ENCODE results near the gene MRPL42.
A peak's percentile ranks its signal among the peaks of the same experiment; 100 is the strongest.
"Not testable (repeated sequence)": the region's sequence is repeated elsewhere in the genome, so short reads cannot be mapped to it uniquely, and the experiment has no call there.

The MRPL42 gene

DNA sequence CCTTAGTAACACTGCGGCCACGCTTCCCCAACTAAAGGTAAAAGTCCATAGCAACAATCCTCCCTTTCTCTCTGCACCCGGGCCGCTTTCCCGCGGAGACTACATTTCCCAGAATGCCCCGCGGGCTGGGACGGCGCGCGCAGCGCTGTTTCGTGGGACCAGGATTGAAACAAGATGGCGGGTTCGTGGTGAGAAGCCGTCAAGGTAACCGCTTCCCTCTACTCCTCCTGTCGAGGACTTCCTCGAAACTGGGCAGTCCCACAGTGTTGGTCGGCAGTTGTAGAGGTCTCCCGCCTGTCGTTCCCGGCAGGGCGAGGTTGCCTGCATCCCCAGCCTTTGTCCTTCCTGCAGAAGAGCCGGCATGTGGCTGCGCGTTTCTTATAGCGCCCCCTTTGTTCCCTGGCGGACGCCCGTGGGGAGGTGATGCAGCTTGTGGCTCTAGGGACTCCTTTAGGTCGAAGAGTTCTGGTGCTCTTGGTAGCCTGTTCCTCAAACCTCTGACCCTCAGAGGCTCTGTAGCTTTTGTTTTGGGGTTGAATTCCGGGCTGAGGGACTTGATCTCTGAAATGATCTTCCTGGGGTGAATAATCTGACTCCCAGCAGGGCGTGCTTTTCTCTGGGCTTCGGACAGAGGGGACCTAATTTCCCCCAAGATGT, at the start of gene MRPL42:
Gene MRPL42, plus strand, starts transcription at position 164 of the 657 bp plus-strand sequence. CDS start 1,772 bp downstream, outside the sequence.
- DNase-seq (ENCODE audit: low spot score): peak; percentile 85

GRCh38 chr12:93417967-93418480, 49.3 kb upstream of the MRPL42 start:
- DNase-seq (ENCODE audit: low spot score): no peak

DNA sequence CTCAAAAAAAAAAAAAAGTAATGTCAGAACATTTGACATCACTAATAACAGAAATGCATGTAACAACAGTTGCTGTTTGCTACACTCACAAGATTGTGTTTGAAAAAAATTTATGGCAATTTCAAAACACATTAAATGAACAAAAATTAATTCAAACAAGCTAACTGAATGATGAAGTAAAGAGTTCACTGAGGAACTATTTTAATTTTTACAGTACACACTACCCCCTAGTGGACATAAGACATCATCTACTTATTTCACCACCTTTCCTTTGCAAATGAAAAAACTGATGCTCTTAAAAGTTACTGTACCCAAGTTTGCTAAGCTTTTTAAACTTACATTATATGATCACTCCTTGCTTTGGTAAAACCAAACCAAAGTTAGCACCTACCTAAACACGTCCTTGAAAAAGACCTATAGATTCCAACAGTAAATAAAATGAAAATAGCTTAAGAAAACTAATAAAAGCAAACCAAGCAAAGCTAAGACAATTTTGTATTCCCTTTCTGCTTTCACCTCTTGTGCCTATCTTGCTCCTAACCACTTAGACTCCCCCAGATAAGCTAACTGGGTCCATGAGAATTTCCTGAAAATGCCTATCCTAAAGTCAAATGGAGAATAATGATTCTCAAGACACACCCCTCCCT, 47.8 kb upstream of the MRPL42 start:
- DNase-seq (ENCODE audit: low spot score): no peak

- DNase-seq (ENCODE audit: low spot score): no peak
These were observed 45.3 kb upstream of the MRPL42 start for GRCh38 chr12:93422050-93422449.

GRCh38 chr12:93425736-93426411, 41.4 kb upstream of the MRPL42 start:
- DNase-seq (ENCODE audit: low spot score): no peak

DNA sequence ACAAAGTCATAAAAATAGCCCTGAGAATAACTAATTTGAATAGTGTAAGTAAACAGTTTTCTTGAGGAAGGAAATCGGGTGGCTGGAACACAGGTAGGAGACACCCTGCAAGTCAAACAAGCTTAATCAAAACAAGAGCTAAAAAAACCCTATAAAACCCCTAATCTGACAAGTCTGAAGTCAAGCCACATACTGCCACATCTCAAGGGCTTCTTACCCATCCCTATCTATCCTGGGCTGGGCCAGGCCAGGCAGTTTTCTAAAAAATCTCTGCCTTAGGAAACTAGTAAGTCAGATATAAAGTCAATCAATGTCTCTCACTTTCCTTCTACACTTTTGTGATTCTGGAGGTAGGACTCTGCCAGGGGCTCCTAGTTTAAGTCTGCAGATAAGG, 40.9 kb upstream of the MRPL42 start:
- no peak for DNase-seq (ENCODE audit: low spot score)

GRCh38 chr12:93427779-93428564, 39.3 kb upstream of the MRPL42 start:
- no peak for DNase-seq (ENCODE audit: low spot score)

DNA sequence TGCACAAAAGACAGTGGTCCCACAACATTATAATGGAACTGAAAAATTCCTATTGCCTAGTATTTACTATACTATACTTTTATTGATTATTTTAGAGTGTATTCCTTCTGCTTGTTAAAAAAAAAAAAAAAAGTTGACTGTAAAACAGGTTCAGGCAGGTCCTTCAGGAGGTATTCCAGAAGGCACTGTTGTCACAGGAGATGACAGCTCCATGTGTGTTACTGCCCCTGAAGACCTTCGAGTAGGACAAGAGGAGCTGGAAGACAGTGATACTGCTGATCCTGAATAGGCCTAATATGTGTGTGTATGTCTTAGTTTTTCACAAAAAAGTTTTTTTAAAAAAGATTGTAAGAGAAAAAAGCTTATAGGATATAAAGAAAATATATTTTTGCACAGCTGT, 37.9 kb upstream of the MRPL42 start:
- DNase-seq (ENCODE audit: low spot score): no peak

GRCh38 chr12:93429852-93430251, 37.5 kb upstream of the MRPL42 start:
- no peak for DNase-seq (ENCODE audit: low spot score)

GRCh38 chr12:93430280-93430679, 37.0 kb upstream of the MRPL42 start:
- DNase-seq (ENCODE audit: low spot score): no peak

DNA sequence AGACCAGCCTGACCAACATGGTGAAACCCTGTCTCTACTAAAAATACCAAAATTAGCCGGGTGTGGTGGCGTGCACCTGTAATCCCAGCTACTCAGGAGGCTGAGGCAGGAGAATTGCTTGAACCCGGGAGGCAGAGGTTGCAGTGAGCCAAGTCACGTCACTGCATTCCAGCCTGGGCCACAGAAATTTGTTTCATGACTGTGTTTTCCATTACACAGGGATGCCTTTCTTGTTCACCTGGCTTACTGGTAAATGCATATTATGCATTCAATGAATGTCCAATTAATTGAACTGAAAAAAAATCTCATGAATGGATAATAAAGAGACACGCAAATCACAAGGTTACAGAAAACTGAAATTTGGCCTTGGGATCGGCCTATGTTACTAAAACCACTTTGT, 35.3 kb upstream of the MRPL42 start:
- DNase-seq (ENCODE audit: low spot score): not testable (repeated sequence)

- no peak for DNase-seq (ENCODE audit: low spot score)
These were observed 33.0 kb upstream of the MRPL42 start for GRCh38 chr12:93434256-93434865.

DNA sequence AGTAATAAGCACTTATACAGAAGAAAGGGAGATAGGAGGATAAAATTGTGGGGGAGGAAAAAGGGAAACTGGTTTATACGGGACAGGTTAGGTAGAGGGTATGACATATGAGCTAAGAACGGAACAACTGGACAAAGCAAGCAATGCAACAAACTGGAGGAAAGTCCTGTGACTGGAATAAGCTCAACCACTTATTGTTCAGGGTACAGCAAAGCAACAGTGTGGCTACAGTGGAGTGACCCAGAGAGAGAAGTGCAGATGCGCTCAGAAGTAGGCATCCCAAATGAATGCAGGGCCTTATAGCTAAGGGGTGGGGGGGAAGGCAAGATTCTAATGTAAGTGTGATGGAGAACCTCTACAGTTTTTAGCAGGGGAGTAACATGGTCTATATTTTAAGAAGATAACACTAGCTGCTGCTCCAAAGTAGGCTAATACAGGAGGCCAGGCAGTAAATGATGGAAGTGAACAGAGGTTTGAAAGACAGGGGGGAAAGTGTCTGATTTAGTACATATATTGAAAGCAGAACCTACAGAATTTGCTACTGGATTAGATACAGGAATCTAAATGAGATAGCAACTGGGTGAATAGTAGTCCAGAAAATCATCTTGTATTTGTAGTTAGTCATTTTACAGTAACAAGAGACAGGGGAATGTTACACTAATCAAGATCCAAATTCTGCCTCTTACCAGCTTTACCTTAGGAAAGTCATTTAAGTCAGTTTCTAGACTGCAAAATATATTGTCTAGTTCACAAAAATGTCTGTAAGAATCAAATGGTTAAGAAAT, 28.9 kb upstream of the MRPL42 start:
- no peak for DNase-seq (ENCODE audit: low spot score)

DNA sequence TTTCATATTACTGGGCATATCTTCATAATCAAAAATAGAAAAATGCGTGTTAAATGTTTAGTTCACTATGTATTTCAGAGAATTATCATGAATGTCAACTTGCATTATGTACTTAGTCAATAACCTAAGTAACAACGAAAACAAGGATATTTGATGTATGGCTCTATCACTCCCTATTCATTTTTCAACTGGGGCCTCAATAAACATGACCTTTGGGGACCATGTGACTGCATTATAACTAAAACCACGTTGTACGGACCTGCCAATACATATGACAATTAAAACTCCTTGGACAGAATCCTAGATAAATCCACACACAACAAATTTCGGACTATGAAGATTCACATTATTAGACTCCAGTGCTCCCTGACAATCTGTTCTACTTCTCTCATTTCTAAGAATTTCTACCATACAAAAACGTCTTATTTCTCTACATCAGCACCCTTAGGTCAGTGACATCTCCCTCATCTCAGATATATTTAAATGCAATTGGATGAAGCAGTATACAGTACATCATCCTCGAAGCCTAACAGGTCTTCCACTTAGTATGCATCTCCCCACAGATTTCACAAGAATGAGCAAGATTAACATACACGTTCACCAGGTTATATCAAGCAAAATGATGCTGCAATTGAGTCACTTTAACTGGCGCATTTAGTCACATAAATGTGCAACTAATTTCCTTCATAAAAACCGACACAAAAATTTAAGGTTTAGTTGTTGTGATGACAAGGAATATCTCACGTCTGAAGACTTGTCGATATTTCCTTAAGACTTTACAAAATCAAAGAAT, 27.1 kb upstream of the MRPL42 start:
- DNase-seq (ENCODE audit: low spot score): no peak

DNA sequence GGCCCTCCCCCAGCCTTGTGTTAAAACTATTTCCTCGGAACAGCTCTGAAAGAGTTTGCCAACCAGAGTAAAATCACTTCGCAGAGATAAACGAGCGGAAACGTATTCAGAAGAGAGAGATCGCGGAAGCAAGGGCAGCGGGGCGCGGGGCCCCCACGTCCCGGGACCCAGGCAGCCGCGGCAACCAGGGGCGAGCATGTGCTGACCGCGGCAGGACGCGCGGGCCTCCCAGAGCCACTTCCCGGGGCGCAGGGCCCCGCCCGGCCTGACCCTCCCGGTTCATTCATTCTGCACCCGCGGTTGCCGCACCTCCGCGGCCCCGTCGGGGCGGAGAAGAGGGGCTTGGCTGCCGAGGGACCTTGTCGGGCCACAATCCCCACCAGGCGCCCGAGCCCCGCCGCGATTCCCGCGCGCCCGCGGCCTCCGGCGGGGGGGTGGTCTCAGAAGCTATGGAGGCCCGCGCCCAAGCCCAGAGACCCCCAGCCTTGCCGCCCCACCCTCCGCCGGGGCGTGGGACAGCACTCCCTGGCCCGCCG, 26.2 kb upstream of the MRPL42 start:
- DNase-seq (ENCODE audit: low spot score): peak; percentile 51

DNA sequence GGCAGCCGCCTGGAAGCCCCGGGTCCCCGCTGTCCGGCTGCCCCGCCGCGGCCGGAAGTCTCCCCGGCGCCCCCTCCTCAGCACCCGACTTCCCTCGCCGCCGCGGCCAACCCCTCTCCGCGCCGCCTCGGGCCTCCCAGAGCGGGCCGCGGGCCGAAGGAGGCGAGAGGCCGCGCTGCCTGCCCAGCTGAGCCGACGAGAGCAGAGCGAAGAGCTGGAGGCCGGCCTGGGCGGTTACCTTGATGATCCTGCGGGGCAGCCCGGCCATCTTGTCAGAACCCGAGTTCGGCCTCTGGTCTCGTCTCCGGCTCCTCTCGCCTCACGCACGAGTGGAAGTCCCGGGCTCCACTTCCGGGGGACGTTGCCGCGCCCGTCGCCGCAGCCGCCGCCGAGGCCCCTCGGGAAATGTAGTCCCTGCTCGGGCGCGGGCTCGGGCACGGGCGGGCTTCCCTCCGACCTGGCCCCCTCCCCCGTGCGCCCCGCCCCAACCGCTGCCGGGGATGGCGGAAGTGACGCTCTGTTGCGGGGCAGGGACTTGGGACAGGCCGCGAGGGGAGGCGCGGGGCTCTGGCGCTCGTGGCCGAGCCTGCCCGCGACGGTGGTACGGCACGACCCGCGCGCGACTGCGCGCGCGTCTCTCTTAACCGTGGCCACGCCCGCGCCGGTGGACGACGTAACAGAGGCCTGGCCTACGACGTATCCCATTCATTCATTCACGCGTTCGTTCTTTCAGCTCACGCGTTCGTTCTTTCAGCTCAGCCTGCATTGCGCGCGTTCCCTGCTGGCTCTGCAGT, 25.5 kb upstream of the MRPL42 start, which contains the start of gene UBE2N:
Gene UBE2N, minus strand, starts transcription at position 331 of the 794 bp plus-strand sequence. Its CDS starts 63 bp downstream, at position 268.
- DNase-seq (ENCODE audit: low spot score): peak; percentile 96

GRCh38 chr12:93442411-93443340, 24.6 kb upstream of the MRPL42 start:
- DNase-seq (ENCODE audit: low spot score): no peak

DNA sequence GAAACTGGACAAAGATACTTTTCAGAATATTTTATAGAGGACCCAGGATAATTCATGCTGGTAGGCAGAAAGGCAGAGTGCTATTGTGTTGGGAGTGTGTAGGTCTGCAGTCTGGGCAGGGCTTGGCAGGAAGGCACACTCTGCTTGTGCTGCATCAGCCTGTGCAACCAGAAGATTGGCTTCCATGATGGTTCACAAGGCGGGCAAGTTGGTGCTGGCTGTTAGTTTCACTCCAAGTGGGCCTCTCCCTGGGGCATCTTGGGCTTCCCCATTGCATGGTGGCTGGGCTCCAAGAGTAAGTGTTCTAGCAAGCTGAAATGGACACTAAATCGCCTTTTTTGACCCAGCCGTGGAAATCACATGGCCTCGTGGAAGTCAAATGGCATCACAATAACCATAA, 23.7 kb upstream of the MRPL42 start:
- no peak for DNase-seq (ENCODE audit: low spot score)

All from AG08396 (cell line).